Measurements from ENCODE around the gene CST3.

DNA sequence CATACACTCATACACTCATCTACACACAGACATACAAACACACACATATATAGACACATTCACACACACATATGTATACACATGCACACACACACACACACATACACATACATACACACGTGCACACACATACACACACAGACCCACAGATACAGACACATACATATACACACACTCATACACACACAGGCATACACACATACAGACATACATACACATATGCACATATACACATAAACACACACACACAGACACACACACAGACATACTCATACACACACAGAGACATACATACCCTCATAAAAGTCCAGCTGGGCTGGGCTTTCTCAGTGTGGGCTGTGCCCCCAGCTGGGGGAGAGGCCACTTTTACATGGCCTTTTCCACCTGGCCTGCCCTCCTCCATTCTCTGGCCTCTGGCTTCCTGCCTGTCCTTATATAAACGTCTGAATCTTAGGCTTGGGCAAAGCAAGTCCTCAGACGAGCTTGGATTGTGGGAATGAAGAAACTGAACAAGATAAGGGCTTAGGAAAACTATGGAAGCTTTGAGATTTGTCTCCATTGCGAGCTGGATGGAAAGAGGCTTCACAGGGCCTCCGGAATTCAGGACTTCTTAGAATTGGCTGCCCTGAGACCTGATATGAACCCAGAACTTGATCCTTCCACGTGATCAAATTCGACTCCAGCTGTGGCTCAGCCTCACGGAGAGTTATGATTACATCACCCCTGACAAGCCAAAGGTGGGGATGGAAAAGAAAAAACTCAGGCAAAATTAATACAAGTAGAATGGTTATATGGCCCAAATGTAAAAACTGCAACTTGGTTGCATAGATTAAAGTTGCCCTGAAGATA is 22.5 kb upstream of the CST3 start:
- TF ChIP-seq MYC (IDR thresholded peaks at IDR 0.05; ENCODE audit: low read depth, low read length) (no peak), CTCF (IDR thresholded peaks at IDR 0.05; ENCODE audit: low read depth, low read length) (no peak)
